ENCODE results near the gene SCN2B. TPM values are rescaled to one million over a fixed set of nuclear protein-coding genes. Genes with fewer than 3 reads are reported as not detected.

Gene SCN2B
- total and polyA plus RNA-seq, 10 of the 15 experiments (the other 5 are each of a cell fraction or from before 2014, with no cell fraction given), result 0.01 TPM; not detected in 9

DNA sequence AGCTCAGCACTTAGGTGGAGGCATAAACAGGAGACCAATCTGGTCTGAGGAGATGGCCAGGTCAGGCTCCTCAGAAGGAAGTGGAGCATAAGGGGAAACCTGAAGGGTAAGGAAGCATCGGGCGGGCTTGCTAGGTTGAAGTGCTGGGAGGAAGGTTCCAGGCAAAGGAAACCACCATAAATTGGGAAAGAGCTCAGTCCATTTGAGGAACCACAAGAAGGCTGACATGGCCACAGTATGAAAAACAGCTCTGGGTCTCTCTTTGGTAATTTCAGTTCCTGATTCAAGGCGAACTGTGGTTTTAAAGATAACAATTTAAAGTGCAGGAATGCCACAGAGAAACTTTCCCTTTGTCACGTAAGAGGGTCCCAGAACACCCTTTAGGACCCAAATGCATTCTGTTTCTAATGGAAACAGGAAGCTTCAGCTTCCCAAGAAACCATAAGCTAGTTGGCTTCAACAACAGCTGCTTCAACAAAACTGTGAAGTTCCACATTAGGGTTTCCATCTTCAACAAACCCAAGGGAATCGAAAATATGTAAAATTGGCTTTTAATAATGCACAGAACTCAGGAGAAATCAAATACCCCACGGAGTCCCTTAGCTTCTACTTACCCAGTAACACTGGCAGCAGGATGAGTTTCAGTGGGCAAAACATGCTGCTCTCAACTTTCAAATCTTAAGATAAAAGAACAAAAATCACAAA, 37.9 kb upstream of the SCN2B start (continued):
- TF ChIP-seq, protein P1, sequence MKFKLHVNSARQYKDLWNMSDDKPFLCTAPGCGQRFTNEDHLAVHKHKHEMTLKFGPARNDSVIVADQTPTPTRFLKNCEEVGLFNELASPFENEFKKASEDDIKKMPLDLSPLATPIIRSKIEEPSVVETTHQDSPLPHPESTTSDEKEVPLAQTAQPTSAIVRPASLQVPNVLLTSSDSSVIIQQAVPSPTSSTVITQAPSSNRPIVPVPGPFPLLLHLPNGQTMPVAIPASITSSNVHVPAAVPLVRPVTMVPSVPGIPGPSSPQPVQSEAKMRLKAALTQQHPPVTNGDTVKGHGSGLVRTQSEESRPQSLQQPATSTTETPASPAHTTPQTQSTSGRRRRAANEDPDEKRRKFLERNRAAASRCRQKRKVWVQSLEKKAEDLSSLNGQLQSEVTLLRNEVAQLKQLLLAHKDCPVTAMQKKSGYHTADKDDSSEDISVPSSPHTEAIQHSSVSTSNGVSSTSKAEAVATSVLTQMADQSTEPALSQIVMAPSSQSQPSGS (IDR thresholded peaks at IDR 0.05; ENCODE audit: low read length), result peak; percentile 75; the same call in 1 of the 2 replicates
- TF ChIP-seq BHLHE40 (IDR thresholded peaks at IDR 0.05; ENCODE audit: borderline replicate concordance in 1 of 2, low read depth in 2 of 2, low read length in 1 of 2) (peak; percentile 67 to 72; a peak in 2 of 4 replicates), ZBED1 (IDR thresholded peaks at IDR 0.05; ENCODE audit: borderline replicate concordance) (no peak), PML (IDR thresholded peaks at IDR 0.05; ENCODE audit: low read length) (0 out of 2 replicates have a peak, but pooled peaks have one; percentile 29), ZNF217 (IDR thresholded peaks at IDR 0.05) (peak; percentile 60; the same call in 1 of the 2 replicates), POLR2AphosphoS5 (IDR thresholded peaks at IDR 0.05; ENCODE audit: low read length) (no peak), FOXK2 (IDR thresholded peaks at IDR 0.05) (no peak), MEF2B (IDR thresholded peaks at IDR 0.05; ENCODE audit: partially characterized antibody, poor library complexity, severe bottlenecking) (peak; percentile 80), TCF12 (IDR thresholded peaks at IDR 0.05; ENCODE audit: low read depth, low read length) (peak; percentile 29; the same call in 1 of the 2 replicates), CBX5 (IDR thresholded peaks at IDR 0.05; ENCODE audit: low read depth) (no peak), RAD51 (IDR thresholded peaks at IDR 0.05) (no peak), KAT2A (conservative IDR thresholded peaks at IDR 0.05; ENCODE audit: control insufficient read depth, low read depth, low read length) (no peak)
- TF ChIP-seq, protein P2, sequence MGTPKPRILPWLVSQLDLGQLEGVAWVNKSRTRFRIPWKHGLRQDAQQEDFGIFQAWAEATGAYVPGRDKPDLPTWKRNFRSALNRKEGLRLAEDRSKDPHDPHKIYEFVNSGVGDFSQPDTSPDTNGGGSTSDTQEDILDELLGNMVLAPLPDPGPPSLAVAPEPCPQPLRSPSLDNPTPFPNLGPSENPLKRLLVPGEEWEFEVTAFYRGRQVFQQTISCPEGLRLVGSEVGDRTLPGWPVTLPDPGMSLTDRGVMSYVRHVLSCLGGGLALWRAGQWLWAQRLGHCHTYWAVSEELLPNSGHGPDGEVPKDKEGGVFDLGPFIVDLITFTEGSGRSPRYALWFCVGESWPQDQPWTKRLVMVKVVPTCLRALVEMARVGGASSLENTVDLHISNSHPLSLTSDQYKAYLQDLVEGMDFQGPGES (IDR thresholded peaks at IDR 0.05), result no peak
- TF ChIP-seq, protein P3, sequence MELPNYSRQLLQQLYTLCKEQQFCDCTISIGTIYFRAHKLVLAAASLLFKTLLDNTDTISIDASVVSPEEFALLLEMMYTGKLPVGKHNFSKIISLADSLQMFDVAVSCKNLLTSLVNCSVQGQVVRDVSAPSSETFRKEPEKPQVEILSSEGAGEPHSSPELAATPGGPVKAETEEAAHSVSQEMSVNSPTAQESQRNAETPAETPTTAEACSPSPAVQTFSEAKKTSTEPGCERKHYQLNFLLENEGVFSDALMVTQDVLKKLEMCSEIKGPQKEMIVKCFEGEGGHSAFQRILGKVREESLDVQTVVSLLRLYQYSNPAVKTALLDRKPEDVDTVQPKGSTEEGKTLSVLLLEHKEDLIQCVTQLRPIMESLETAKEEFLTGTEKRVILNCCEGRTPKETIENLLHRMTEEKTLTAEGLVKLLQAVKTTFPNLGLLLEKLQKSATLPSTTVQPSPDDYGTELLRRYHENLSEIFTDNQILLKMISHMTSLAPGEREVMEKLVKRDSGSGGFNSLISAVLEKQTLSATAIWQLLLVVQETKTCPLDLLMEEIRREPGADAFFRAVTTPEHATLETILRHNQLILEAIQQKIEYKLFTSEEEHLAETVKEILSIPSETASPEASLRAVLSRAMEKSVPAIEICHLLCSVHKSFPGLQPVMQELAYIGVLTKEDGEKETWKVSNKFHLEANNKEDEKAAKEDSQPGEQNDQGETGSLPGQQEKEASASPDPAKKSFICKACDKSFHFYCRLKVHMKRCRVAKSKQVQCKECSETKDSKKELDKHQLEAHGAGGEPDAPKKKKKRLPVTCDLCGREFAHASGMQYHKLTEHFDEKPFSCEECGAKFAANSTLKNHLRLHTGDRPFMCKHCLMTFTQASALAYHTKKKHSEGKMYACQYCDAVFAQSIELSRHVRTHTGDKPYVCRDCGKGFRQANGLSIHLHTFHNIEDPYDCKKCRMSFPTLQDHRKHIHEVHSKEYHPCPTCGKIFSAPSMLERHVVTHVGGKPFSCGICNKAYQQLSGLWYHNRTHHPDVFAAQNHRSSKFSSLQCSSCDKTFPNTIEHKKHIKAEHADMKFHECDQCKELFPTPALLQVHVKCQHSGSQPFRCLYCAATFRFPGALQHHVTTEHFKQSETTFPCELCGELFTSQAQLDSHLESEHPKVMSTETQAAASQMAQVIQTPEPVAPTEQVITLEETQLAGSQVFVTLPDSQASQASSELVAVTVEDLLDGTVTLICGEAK (IDR thresholded peaks at IDR 0.05; ENCODE audit: borderline replicate concordance), result no peak
- TF ChIP-seq, protein P4, sequence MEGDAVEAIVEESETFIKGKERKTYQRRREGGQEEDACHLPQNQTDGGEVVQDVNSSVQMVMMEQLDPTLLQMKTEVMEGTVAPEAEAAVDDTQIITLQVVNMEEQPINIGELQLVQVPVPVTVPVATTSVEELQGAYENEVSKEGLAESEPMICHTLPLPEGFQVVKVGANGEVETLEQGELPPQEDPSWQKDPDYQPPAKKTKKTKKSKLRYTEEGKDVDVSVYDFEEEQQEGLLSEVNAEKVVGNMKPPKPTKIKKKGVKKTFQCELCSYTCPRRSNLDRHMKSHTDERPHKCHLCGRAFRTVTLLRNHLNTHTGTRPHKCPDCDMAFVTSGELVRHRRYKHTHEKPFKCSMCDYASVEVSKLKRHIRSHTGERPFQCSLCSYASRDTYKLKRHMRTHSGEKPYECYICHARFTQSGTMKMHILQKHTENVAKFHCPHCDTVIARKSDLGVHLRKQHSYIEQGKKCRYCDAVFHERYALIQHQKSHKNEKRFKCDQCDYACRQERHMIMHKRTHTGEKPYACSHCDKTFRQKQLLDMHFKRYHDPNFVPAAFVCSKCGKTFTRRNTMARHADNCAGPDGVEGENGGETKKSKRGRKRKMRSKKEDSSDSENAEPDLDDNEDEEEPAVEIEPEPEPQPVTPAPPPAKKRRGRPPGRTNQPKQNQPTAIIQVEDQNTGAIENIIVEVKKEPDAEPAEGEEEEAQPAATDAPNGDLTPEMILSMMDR (IDR thresholded peaks at IDR 0.05 in 2 of 3, conservative IDR thresholded peaks at IDR 0.05 in 1 of 3; ENCODE audit: control insufficient read depth in 2 of 3, extremely low read depth in 1 of 3, insufficient read depth in 1 of 3, low read depth in 3 of 3, low read length in 3 of 3), result no peak
- TF ChIP-seq, protein P5, sequence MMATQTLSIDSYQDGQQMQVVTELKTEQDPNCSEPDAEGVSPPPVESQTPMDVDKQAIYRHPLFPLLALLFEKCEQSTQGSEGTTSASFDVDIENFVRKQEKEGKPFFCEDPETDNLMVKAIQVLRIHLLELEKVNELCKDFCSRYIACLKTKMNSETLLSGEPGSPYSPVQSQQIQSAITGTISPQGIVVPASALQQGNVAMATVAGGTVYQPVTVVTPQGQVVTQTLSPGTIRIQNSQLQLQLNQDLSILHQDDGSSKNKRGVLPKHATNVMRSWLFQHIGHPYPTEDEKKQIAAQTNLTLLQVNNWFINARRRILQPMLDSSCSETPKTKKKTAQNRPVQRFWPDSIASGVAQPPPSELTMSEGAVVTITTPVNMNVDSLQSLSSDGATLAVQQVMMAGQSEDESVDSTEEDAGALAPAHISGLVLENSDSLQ (IDR thresholded peaks at IDR 0.05), result no peak
- TF ChIP-seq, protein P6, sequence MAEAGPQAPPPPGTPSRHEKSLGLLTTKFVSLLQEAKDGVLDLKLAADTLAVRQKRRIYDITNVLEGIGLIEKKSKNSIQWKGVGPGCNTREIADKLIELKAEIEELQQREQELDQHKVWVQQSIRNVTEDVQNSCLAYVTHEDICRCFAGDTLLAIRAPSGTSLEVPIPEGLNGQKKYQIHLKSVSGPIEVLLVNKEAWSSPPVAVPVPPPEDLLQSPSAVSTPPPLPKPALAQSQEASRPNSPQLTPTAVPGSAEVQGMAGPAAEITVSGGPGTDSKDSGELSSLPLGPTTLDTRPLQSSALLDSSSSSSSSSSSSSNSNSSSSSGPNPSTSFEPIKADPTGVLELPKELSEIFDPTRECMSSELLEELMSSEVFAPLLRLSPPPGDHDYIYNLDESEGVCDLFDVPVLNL (IDR thresholded peaks at IDR 0.05; ENCODE audit: low read depth, low read length), result no peak
